SU-DHL-6 (cell line): ENCODE measurements around the gene TBC1D22A.

Experiments
- H2AFZ ChIP-seq: fragments of 200-600 bp; sonication (generic); 2 replicates; pipeline ENCODE4 v1.6.1; 2014; ENCODE audit warnings: low read depth, mild to moderate bottlenecking, moderate library complexity, mixed read lengths, antibody characterized with exemption, low read length; ENCODE audit not compliant: severe bottlenecking
- H3F3A ChIP-seq: fragments of 200-600 bp; shearing (Covaris generic); 2 replicates; pipeline ENCODE4 v1.6.0; 2016; ENCODE audit warnings: antibody characterized with exemption, mild to moderate bottlenecking; ENCODE audit not compliant: insufficient read depth
- H3K27ac ChIP-seq: fragments of 200-600 bp; sonication (generic); 2 replicates; pipeline ENCODE4 v1.5.1; 2016; ENCODE audit warnings: low read depth, mild to moderate bottlenecking, low read length, moderate library complexity, mixed read lengths
- H3K27me3 ChIP-seq: fragments of 200-600 bp; sonication (generic), shearing (Covaris generic); 2 replicates; pipeline ENCODE4 v1.6.0; 2014; ENCODE audit warnings: mild to moderate bottlenecking, low read length
- H3K36me3 ChIP-seq: fragments of 200-600 bp; sonication (generic); 2 replicates; pipeline ENCODE4 v1.6.1; 2014; ENCODE audit warnings: mild to moderate bottlenecking, low read length, mixed read lengths
- H3K4me2 ChIP-seq: fragments of 300-600, 200-600 bp; shearing (Covaris generic), sonication (generic); 2 replicates; pipeline ENCODE4 v1.6.0; 2014; ENCODE audit warnings: low read length, low read depth, mild to moderate bottlenecking; ENCODE audit not compliant: poor library complexity, severe bottlenecking
- H3K4me3 ChIP-seq: fragments of 200-600 bp; sonication (generic); 2 replicates; pipeline ENCODE4 v1.5.1; 2014; ENCODE audit warnings: antibody characterized with exemption, low read length, mild to moderate bottlenecking, mixed read lengths; ENCODE audit not compliant: insufficient read depth, poor library complexity, severe bottlenecking
- H3K79me2 ChIP-seq: fragments of 200-600 bp; sonication (generic); 2 replicates; pipeline ENCODE4 v1.6.1; 2014; ENCODE audit warnings: mild to moderate bottlenecking, low read length, moderate library complexity; ENCODE audit not compliant: insufficient read depth
- H3K9ac ChIP-seq: fragments of 200-600 bp; sonication (generic); 2 replicates; pipeline ENCODE4 v1.7.0; 2014; ENCODE audit warnings: mild to moderate bottlenecking, low read length
- H3K9me2 ChIP-seq: fragments of 200-600 bp; sonication (generic); replicated peaks from 2 replicates; pipeline ENCODE4 v1.6.1; 2014; ENCODE audit warnings: low read length; ENCODE audit not compliant: insufficient read depth
- H3K9me3 ChIP-seq: fragments of 200-600 bp; sonication (generic); 2 replicates; pipeline ENCODE4 v1.6.1; 2014; ENCODE audit warnings: low read length, mixed read lengths; ENCODE audit not compliant: insufficient read depth
- H4K20me1 ChIP-seq: fragments of 200-600 bp; sonication (generic); 2 replicates; pipeline ENCODE4 v1.6.1; 2014; ENCODE audit warnings: low read depth, mild to moderate bottlenecking, antibody characterized with exemption, low read length, moderate library complexity, mixed read lengths
- CTCF ChIP-seq: fragments of 200-600 bp; sonication (generic); IDR thresholded peaks from one replicate; pipeline ENCODE4 v1.5.1; 2017; ENCODE audit warnings: antibody characterized with exemption, mild to moderate bottlenecking, low read length, moderate library complexity; ENCODE audit not compliant: insufficient read depth, poor library complexity, severe bottlenecking
- EZH2phosphoT487 ChIP-seq: fragments of 200-600 bp; sonication (generic), shearing (Covaris generic); conservative IDR thresholded peaks from 2 replicates; pipeline ENCODE4 v1.6.1; 2018; ENCODE audit warnings: mild to moderate bottlenecking, antibody characterized with exemption, low read length, moderate library complexity, mixed read lengths

TBC1D22A gene

GRCh38 chr22:47015589-47016178 lies 253.2 kb downstream of the TBC1D22A start:
- no peak overlapping the region for H3K9ac ChIP-seq
- H3K79me2 ChIP-seq = no peaks in the 10 kb centered on the region
- peaks cover 7% of the 10 kb centered on the region; the same call in 1 of the 2 replicates for H3K36me3 ChIP-seq
- no peaks in the 10 kb centered on the region for H3F3A ChIP-seq
- no peak overlapping the region for H3K4me3 ChIP-seq
- no peak overlapping the region for H3K4me2 ChIP-seq
- H2AFZ ChIP-seq = no peak overlapping the region
- no peak overlapping the region for H3K27ac ChIP-seq
- no peaks in the 10 kb centered on the region for H4K20me1 ChIP-seq
- H3K9me3 ChIP-seq = 0 out of 2 replicates have a peak, but pooled peaks cover 10% of the 10 kb centered on the region
- H3K9me2 ChIP-seq = no peaks in the 10 kb centered on the region
- TF ChIP-seq EZH2phosphoT487 = no peak
- TF ChIP-seq CTCF = no peak
- H3K27me3 ChIP-seq = no peaks in the 10 kb centered on the region

- Histone ChIP-seq H3K9me3 (0 out of 2 replicates have a peak, but pooled peaks cover 10% of the 10 kb centered on the region), H3K27me3 (no peaks in the 10 kb centered on the region), H3K27ac (no peak overlapping the region), H3K9ac (no peak overlapping the region), H4K20me1 (no peaks in the 10 kb centered on the region), H3K4me3 (no peak overlapping the region), H3K79me2 (no peaks in the 10 kb centered on the region), H3F3A (no peaks in the 10 kb centered on the region), H3K4me2 (no peak overlapping the region), H3K9me2 (no peaks in the 10 kb centered on the region), H3K36me3 (peaks cover 7% of the 10 kb centered on the region; the same call in 1 of the 2 replicates), H2AFZ (no peak overlapping the region)
- TF ChIP-seq CTCF = no peak
- no peak for TF ChIP-seq EZH2phosphoT487
Observed at GRCh38 chr22:47016631-47017030, 254.2 kb downstream of the TBC1D22A start.

- Histone ChIP-seq H2AFZ (no peak overlapping the region), H3K79me2 (no peaks in the 10 kb centered on the region), H3K27ac (no peak overlapping the region), H4K20me1 (no peaks in the 10 kb centered on the region), H3K9me2 (no peaks in the 10 kb centered on the region), H3K9ac (no peak overlapping the region), H3K27me3 (no peaks in the 10 kb centered on the region), H3F3A (no peaks in the 10 kb centered on the region), H3K4me2 (no peak overlapping the region), H3K36me3 (peaks cover 7% of the 10 kb centered on the region; the same call in 1 of the 2 replicates), H3K4me3 (no peak overlapping the region), H3K9me3 (0 out of 2 replicates have a peak, but pooled peaks cover 10% of the 10 kb centered on the region)
- TF ChIP-seq CTCF (no peak), EZH2phosphoT487 (no peak)
Observed at GRCh38 chr22:47017245-47017644, 254.8 kb downstream of the TBC1D22A start.
